H1 (cell line): ENCODE measurements around the gene CDK3. TPM values are rescaled to one million over a fixed set of nuclear protein-coding genes. Genes with fewer than 3 reads are reported as not detected.

Source experiments
- CTCF ChIA-PET: fragments of 300-600 bp; sonication (Branson Sonifier 250); formaldehyde crosslinking; loops from one replicate; lab custom pipeline; 2021; ENCODE audit not compliant: partially characterized antibody; lab: Charles Lee
- POLR2A ChIA-PET: fragments of 300-600 bp; sonication (Branson Sonifier 250); formaldehyde crosslinking; loops from one replicate; lab custom pipeline; 2021; ENCODE audit warnings: inconsistent platforms; ENCODE audit not compliant: partially characterized antibody; lab: Charles Lee
- DNase-seq, 2 experiments: peaks; one replicate each; pipeline versions ENCODE4 v3.0.0 to v3.0.0-alpha.2; 2010 to 2022; ENCODE audit warnings: low spot score in 2 of 2, low read depth in 1 of 2, mixed read lengths in 1 of 2
- FAIRE-seq: peaks from 2 replicates; lab custom pipeline; 2011; peaks lifted over from hg19 to GRCh38; lab: Jason Lieb, UNC
- H2AFZ ChIP-seq: 2 replicates; pipeline ENCODE4 v1.8.1; 2012; ENCODE audit warnings: low read length, inconsistent platforms
- H2AK5ac ChIP-seq: 2 replicates; pipeline ENCODE4 v1.6.1; 2013; ENCODE audit warnings: low read depth, low read length
- H2BK120ac ChIP-seq: replicated peaks from 2 replicates; pipeline ENCODE3; 2013; ENCODE audit warnings: low read depth, low read length, inconsistent platforms
- H2BK12ac ChIP-seq: 2 replicates; pipeline ENCODE4 v1.6.1; 2013; ENCODE audit warnings: low read depth, low read length
- H2BK15ac ChIP-seq: 2 replicates; pipeline ENCODE4 v1.6.1; 2013; ENCODE audit warnings: low read length
- H2BK20ac ChIP-seq: 2 replicates; pipeline ENCODE4 v1.6.1; 2013; ENCODE audit warnings: low read length
- H2BK5ac ChIP-seq: 2 replicates; pipeline ENCODE4 v1.6.1; 2013; ENCODE audit warnings: low read depth, low read length
- H3K14ac ChIP-seq: 2 replicates; pipeline ENCODE4 v1.6.1; 2013; ENCODE audit warnings: inconsistent platforms; ENCODE audit not compliant: insufficient read length
- H3K18ac ChIP-seq: 2 replicates; pipeline ENCODE4 v1.6.1; 2013; ENCODE audit warnings: low read length; ENCODE audit errors: extremely low read depth
- H3K23ac ChIP-seq: 2 replicates; pipeline ENCODE4 v1.6.1; 2013; ENCODE audit warnings: inconsistent platforms; ENCODE audit not compliant: insufficient read length
- H3K23me2 ChIP-seq: 2 replicates; pipeline ENCODE4 v1.6.1; 2013; ENCODE audit warnings: low read depth, low read length
- H3K27ac ChIP-seq: 2 replicates; pipeline ENCODE4 v1.6.1; 2011; ENCODE audit warnings: low read depth, low read length, inconsistent platforms
- H3K27me3 ChIP-seq, 4 experiments: replicated peaks in 1 of 4; 1 replicate in 1 of 4; 2 replicates in 3 of 4; pipeline versions ENCODE4 v1.6.1 to v1.8.1; 2011 to 2013; ENCODE audit warnings: low read length in 3 of 4, mild to moderate bottlenecking in 3 of 4, inconsistent platforms in 2 of 4, mixed read lengths in 2 of 4, moderate library complexity in 1 of 4; ENCODE audit not compliant: control insufficient read depth in 3 of 4, insufficient read depth in 3 of 4; ENCODE audit errors: extremely low read depth in 1 of 4
- H3K36me3 ChIP-seq, 4 experiments: 2 replicates each; pipeline versions ENCODE4 v1.6.1 to v1.8.1; 2011 to 2013; ENCODE audit warnings: mild to moderate bottlenecking in 4 of 4, low read length in 3 of 4, moderate library complexity in 2 of 4, control low read depth in 1 of 4, inconsistent platforms in 1 of 4; ENCODE audit not compliant: insufficient read depth in 4 of 4, control insufficient read depth in 2 of 4
- H3K4ac ChIP-seq: replicated peaks from 2 replicates; pipeline ENCODE3; 2013; ENCODE audit warnings: low read length, low read depth, mixed read lengths, inconsistent platforms; ENCODE audit not compliant: insufficient read length
- H3K4me1 ChIP-seq, 4 experiments: replicated peaks in 1 of 4; 1 replicate in 1 of 4; 2 replicates in 3 of 4; pipeline versions ENCODE4 v1.6.1 to v1.8.1; 2011 to 2013; ENCODE audit warnings: low read length in 3 of 4, inconsistent platforms in 2 of 4, mixed read lengths in 1 of 4; ENCODE audit not compliant: insufficient read depth in 4 of 4, control insufficient read depth in 3 of 4
- H3K4me2 ChIP-seq, 2 experiments: 2 replicates each; pipeline versions ENCODE4 v1.6.1 to v1.8.1; 2011 to 2013; ENCODE audit warnings: low read depth in 2 of 2, low read length in 2 of 2, control low read depth in 1 of 2, inconsistent platforms in 1 of 2, mild to moderate bottlenecking in 1 of 2; ENCODE audit not compliant: insufficient read depth in 1 of 2
- H3K4me3 ChIP-seq, 4 experiments: fragments of 200-600, 300-600 bp in 1 of 4; sonication (generic), shearing (Covaris generic), sonication (Bioruptor Twin) in 1 of 4; 2 replicates each; pipeline versions ENCODE4 v1.5.1 to v1.8.1; 2011 to 2016; ENCODE audit warnings: low read length in 4 of 4, low read depth in 3 of 4, control low read depth in 2 of 4, inconsistent platforms in 2 of 4, mild to moderate bottlenecking in 2 of 4, mixed read lengths in 1 of 4, moderate library complexity in 1 of 4; ENCODE audit not compliant: insufficient read depth in 2 of 4; ENCODE audit errors: extremely low read depth in 1 of 4
- H3K56ac ChIP-seq: replicated peaks from 2 replicates; pipeline ENCODE3; 2013; ENCODE audit warnings: low read depth, mild to moderate bottlenecking, mixed read lengths, low read length, inconsistent platforms; ENCODE audit not compliant: insufficient read length
- H3K79me1 ChIP-seq: 2 replicates; pipeline ENCODE4 v1.6.1; 2013; ENCODE audit warnings: low read depth, low read length, control low read depth
- H3K79me2 ChIP-seq, 2 experiments: 2 replicates each; pipeline versions ENCODE4 v1.6.1 to v1.8.1; 2012 to 2013; ENCODE audit warnings: low read length in 2 of 2, mild to moderate bottlenecking in 2 of 2, inconsistent platforms in 1 of 2; ENCODE audit not compliant: insufficient read depth in 2 of 2, control insufficient read depth in 1 of 2
- H3K9ac ChIP-seq, 4 experiments: replicated peaks in 1 of 4; 1 replicate in 1 of 4; 2 replicates in 3 of 4; pipeline versions ENCODE4 v1.6.1 to v1.8.1; 2011 to 2013; ENCODE audit warnings: low read depth in 3 of 4, low read length in 3 of 4, control low read depth in 2 of 4, mild to moderate bottlenecking in 2 of 4, moderate library complexity in 2 of 4, inconsistent platforms in 1 of 4; ENCODE audit errors: extremely low read depth in 1 of 4
- H3K9me3 ChIP-seq, 2 experiments: 2 replicates each; pipeline versions ENCODE4 v1.6.1 to v1.8.1; 2012 to 2013; ENCODE audit warnings: mild to moderate bottlenecking in 2 of 2, moderate library complexity in 2 of 2, control low read depth in 1 of 2, inconsistent platforms in 1 of 2, low read depth in 1 of 2, low read length in 1 of 2, mixed read lengths in 1 of 2; ENCODE audit not compliant: insufficient read depth in 2 of 2
- H4K20me1 ChIP-seq, 2 experiments: replicated peaks in 1 of 2; 2 replicates each; pipeline versions ENCODE3 to v1.8.1; 2011 to 2013; ENCODE audit warnings: inconsistent platforms in 2 of 2, low read length in 2 of 2, mild to moderate bottlenecking in 1 of 2; ENCODE audit not compliant: insufficient read depth in 2 of 2, control insufficient read depth in 1 of 2
- H4K5ac ChIP-seq: 2 replicates; pipeline ENCODE4 v1.6.1; 2013; ENCODE audit warnings: low read length, low read depth, mixed read lengths, inconsistent platforms; ENCODE audit not compliant: insufficient read length
- H4K8ac ChIP-seq: 2 replicates; pipeline ENCODE4 v1.8.0; 2013; ENCODE audit warnings: mild to moderate bottlenecking, moderate library complexity, low read length, inconsistent platforms; ENCODE audit not compliant: insufficient read depth; ENCODE audit errors: extremely low read depth
- H4K91ac ChIP-seq: replicated peaks from 2 replicates; pipeline ENCODE3; 2013; ENCODE audit warnings: low read length, mixed read lengths, inconsistent platforms; ENCODE audit not compliant: insufficient read length
- BRCA1 ChIP-seq: IDR thresholded peaks from 2 replicates; pipeline ENCODE4 v1.6.1; 2012; ENCODE audit warnings: low read depth, low read length, improper control_type of control experiment
- CEBPB ChIP-seq: IDR thresholded peaks from 2 replicates; pipeline ENCODE4 v1.6.1; 2012; ENCODE audit warnings: low read depth, low read length
- EP300 ChIP-seq, 2 experiments: IDR thresholded peaks; 1 replicate in 1 of 2; 2 replicates in 1 of 2; pipeline ENCODE4 v1.6.1; 2011 to 2012; ENCODE audit warnings: low read depth in 2 of 2, low read length in 2 of 2, mild to moderate bottlenecking in 2 of 2, borderline replicate concordance in 1 of 2, inconsistent platforms in 1 of 2, moderate library complexity in 1 of 2
- GABPA ChIP-seq: IDR thresholded peaks from 2 replicates; pipeline ENCODE4 v1.6.1; 2011; ENCODE audit warnings: mild to moderate bottlenecking, low read length, moderate library complexity, borderline replicate concordance; ENCODE audit not compliant: insufficient read depth
- SIX5 ChIP-seq: IDR thresholded peaks from 2 replicates; pipeline ENCODE4 v1.6.1; 2011; ENCODE audit warnings: mild to moderate bottlenecking, low read depth, low read length
- WGBS, 2 experiments: shearing (Covaris generic) in 1 of 2; methylation state at CpG; one replicate each; pipeline versions ENCODE4 v1.1.6 to v1.1.7; 2013 to 2015; ENCODE audit warnings: low lambda C conversion rate in 2 of 2, mixed read lengths in 2 of 2, inconsistent platforms in 1 of 2, low coverage in 1 of 2, missing lambda C conversion rate in 1 of 2; ENCODE audit not compliant: insufficient replicate concordance in 2 of 2, insufficient coverage in 1 of 2, insufficient read length in 1 of 2; ENCODE audit errors: extremely low coverage in 1 of 2, missing lambda C conversion rate in 1 of 2; 5-methylcytosine and 5-hydroxymethylcytosine counted together
- polyA plus RNA-seq, 7 experiments: library from polyadenylated mRNA; depleted of rRNA in 3 of 7; stranded (reverse) in 5 of 7; unstranded in 2 of 7; fragments of >200 nt in 5 of 7; fragments of 200-250 nt in 2 of 7; gene quantifications; 1 replicate in 5 of 7; 2 replicates in 1 of 7; 4 replicates in 1 of 7; pipeline versions ENCODE4 v1.2.1 to v1.2.3, GENCODE V29; 2011 to 2013; ENCODE audit warnings: missing spikeins in 2 of 7, mixed read lengths in 2 of 7
- total RNA-seq: library from RNA; stranded (reverse); fragmentation: NEBNext Ultra II Directional; extraction: Animal tissue kit (Norgen Biotek cat#: 25700); gene quantifications from 2 replicates; pipeline ENCODE4 v1.2.1, GENCODE V29; 2021

Gene CDK3
- total and polyA plus RNA-seq, 2 of the 8 experiments (the other 6 are each of a cell fraction or from before 2014, with no cell fraction given): 10.0 to 14.6 TPM

DNA sequence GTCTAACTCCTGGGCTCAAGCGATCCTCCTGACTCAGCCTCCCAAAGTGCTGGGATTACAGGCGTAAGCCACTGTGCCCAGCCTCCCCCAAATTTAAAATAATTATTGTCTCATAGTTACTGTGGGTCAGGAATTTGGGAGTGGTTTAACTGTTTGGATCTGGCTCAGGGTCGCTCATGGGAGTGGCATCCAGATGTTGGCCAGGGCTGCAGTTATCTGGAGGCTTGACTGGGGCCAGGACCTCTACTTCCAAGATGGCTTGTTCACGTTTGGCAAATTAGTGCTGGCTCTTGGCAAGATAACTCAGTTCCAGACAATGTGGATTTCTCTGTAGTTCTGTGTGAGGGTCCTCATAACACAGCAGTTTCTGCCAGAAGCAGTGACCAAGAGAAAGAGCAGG lies 13.6 kb upstream of the CDK3 start:
- no peak overlapping the region for H3K9ac ChIP-seq
- no peak overlapping the region for H2BK20ac ChIP-seq
- H3K23me2 ChIP-seq: no peaks in the 10 kb centered on the region
- no peak overlapping the region for H3K14ac ChIP-seq
- H3K56ac ChIP-seq: no peak overlapping the region
- no peak overlapping the region for H4K91ac ChIP-seq
- H3K27me3 ChIP-seq: no peaks in the 10 kb centered on the region
- H3K4me1 ChIP-seq: peaks cover 7 to 12% (median 10%) of the 10 kb centered on the region in 4 experiments
- no peak for DNase-seq
- no peak overlapping the region for H4K8ac ChIP-seq
- no peak overlapping the region for H3K23ac ChIP-seq
- 0 out of 2 replicates have a peak, but pooled peaks cover 3% of the 10 kb centered on the region for H3K79me1 ChIP-seq
- H3K79me2 ChIP-seq: peaks cover 0 to 13% of the 10 kb centered on the region in 2 experiments; a peak in 1 of 4 replicates
- no peaks in the 10 kb centered on the region for H3K9me3 ChIP-seq
- WGBS, 2 experiments: 96% methylated on average over 4 of the region's 4 CpGs; no CpG with 5 or more reads in 1 of the 2 experiments
- H3K18ac ChIP-seq: no peak overlapping the region
- no peak overlapping the region for H2AK5ac ChIP-seq
- no peak overlapping the region for H2BK12ac ChIP-seq
- CTCF ChIA-PET: interaction anchor here (1.7 kb wide), 1 partner anchor 13 kb away, joined by 5 read pairs; the partner anchor contains the start of gene CDK3
- H2BK15ac ChIP-seq: no peak overlapping the region
- no peak overlapping the region for H2AFZ ChIP-seq
- no peak overlapping the region for H3K4me2 ChIP-seq
- no peak overlapping the region for H2BK120ac ChIP-seq
- no peak overlapping the region for H2BK5ac ChIP-seq
- no peaks in the 10 kb centered on the region for H4K20me1 ChIP-seq
- H3K4ac ChIP-seq: no peak overlapping the region
- H3K36me3 ChIP-seq: peaks cover 2 to 7% (median 5%) of the 10 kb centered on the region in 4 experiments; a peak in 6 of 8 replicates
- POLR2A ChIA-PET: no interaction called here
- H3K4me3 ChIP-seq: no peak overlapping the region
- no peak overlapping the region for H3K27ac ChIP-seq
- no peak overlapping the region for H4K5ac ChIP-seq
- no peak for FAIRE-seq
- TF ChIP-seq EP300 (IDR thresholded peaks at IDR 0.05; ENCODE audit: borderline replicate concordance in 1 of 2, low read depth in 2 of 2, low read length in 2 of 2): no peak
- no peak for TF ChIP-seq SIX5
- TF ChIP-seq GABPA: no peak
- TF ChIP-seq BRCA1: no peak
- no peak for TF ChIP-seq CEBPB
